ENCODE data around the gene CTR9.

DNA sequence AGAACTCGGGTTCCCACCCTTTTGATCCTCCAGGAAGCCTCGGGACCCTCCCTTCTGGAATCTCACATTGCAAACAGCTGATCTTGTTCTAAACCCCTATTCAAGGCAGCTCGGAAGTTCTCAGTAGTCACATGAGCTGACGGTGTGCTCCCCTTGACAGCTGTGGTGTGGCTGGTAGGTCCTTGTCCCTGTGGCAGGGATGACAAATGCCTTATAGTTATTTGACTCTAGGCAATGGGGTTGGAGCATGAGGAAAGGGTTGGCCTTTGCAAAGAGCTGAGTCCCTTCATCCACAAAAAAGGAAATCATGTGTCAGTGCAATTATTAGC is 34.1 kb downstream of the CTR9 start:
- TF ChIP-seq POLR2AphosphoS5 (IDR thresholded peaks at IDR 0.05; ENCODE audit: low read depth, low read length) (no peak), TAF1 (IDR thresholded peaks at IDR 0.05; ENCODE audit: low read depth, low read length) (no peak), POLR2A (IDR thresholded peaks at IDR 0.05; ENCODE audit: low read depth, low read length) (no peak), SPI1 (IDR thresholded peaks at IDR 0.05; ENCODE audit: low read depth, low read length) (no peak), POU2F2 (IDR thresholded peaks at IDR 0.05; ENCODE audit: low read depth, low read length) (no peak), PAX5 (IDR thresholded peaks at IDR 0.05; ENCODE audit: insufficient read depth, low read length, severe bottlenecking) (no peak)
